SH-SY5Y (cell line): ENCODE results near the gene PAPPA.

Experiments
- GATA2 ChIP-seq: IDR thresholded peaks from 2 replicates; pipeline ENCODE4 v1.6.1; 2011; ENCODE audit warnings: mild to moderate bottlenecking, low read depth, low read length
- GATA3 ChIP-seq: IDR thresholded peaks from 2 replicates; pipeline ENCODE4 v1.6.1; 2011; ENCODE audit warnings: low read depth, mild to moderate bottlenecking, low read length, moderate library complexity

DNA sequence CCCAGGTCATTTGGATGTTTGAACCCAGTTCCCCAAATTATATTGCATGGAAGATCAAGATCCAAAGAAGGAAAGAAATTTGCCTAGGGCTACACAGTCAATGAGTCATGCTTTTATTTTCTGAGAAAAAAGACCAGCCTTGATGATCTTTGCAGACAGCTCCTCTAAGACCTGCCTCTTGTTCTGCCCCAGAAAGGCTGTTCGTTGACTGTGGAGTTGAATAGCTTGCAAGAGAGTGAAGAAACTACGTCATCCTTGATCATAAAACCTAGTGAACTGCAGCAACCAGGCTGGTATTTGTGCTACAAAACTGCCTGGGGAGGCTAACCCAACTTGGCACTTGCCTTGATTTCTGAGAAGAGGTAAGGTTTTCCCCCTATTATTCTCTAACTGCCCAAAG lies 263.9 kb downstream of the PAPPA start:
- no peak for TF ChIP-seq GATA2
- TF ChIP-seq GATA3, result no peak
